ENCODE results near the gene MYOM3.

MYOM3 gene

DNA sequence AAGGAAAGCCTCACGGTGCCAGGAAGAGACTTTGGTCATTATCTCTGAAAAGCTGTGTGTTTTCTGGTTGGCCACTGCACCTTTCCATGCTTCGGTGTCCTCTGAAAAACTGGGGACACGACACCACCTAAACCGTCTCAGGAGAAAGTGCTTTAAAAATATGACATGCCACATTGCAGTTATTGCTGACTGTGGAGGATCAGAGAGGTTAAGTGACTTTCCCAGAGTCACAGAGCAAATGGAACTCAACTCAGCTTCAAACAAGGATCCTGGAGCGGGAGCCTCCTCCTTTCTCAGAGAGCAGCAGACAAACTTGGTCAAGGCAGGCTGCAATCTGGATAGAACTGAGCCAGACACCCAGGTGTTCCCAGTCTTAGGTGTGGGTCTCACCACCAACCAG, 13.8 kb downstream of the MYOM3 start:
- DNase-seq (ENCODE audit: low read depth): no peak
- in situ Hi-C loops (cut with HindIII; ENCODE audit: low sequenced_read_pairs): no loop called here
- TF ChIP-seq, protein P1, sequence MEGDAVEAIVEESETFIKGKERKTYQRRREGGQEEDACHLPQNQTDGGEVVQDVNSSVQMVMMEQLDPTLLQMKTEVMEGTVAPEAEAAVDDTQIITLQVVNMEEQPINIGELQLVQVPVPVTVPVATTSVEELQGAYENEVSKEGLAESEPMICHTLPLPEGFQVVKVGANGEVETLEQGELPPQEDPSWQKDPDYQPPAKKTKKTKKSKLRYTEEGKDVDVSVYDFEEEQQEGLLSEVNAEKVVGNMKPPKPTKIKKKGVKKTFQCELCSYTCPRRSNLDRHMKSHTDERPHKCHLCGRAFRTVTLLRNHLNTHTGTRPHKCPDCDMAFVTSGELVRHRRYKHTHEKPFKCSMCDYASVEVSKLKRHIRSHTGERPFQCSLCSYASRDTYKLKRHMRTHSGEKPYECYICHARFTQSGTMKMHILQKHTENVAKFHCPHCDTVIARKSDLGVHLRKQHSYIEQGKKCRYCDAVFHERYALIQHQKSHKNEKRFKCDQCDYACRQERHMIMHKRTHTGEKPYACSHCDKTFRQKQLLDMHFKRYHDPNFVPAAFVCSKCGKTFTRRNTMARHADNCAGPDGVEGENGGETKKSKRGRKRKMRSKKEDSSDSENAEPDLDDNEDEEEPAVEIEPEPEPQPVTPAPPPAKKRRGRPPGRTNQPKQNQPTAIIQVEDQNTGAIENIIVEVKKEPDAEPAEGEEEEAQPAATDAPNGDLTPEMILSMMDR (IDR thresholded peaks at IDR 0.05; ENCODE audit: low read depth, low read length, missing control alignments): no peak
- no peak overlapping the region for H3K4me3 ChIP-seq (ENCODE audit: low read depth, low read length)

DNA sequence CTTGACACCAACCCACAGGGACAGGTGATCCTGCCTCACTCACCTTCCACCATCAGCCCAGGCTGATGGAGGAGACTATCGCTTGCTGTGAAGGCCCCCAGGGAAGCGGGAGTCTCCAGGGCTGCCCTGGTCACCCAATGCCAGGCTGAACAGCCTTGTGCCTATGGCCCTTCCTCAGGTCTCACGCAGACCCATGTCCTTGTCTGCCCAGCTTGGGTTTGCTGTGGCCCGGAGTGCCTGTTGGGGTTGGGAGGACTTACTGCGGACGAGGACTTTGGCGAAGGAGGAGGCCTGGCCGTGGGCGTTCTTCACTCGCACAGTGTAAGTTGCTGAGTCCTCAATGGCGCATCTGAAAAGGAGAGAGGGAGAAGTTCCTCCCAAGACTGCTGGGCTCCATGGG, 14.3 kb downstream of the MYOM3 start:
- H3K4me3 ChIP-seq (ENCODE audit: low read depth, low read length): no peak overlapping the region
- no peak for DNase-seq (ENCODE audit: low read depth)
- in situ Hi-C loops (cut with HindIII; ENCODE audit: low sequenced_read_pairs): no loop called here
- TF ChIP-seq, protein P1 (IDR thresholded peaks at IDR 0.05; ENCODE audit: low read depth, low read length, missing control alignments): no peak

DNA sequence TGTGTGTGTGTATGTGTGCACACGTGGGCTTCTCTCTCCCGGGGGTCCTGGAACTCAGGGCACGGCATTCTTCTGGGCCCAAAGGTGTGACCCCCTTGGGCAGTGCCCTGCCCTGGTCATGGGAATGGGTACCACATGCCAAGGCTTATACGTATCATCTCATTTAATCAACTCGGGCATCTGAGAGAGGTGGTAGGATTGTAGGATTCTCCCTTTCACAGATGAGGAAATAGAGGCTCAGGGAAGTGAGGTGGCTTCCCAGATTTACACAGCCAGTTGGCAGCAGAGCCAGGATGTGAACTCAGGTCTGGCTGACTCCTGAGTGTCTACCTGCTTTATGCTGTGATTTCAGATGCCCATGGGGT, 15.2 kb downstream of the MYOM3 start:
- no peak overlapping the region for H3K4me3 ChIP-seq (ENCODE audit: low read depth, low read length)
- DNase-seq (ENCODE audit: low read depth): no peak
- in situ Hi-C loops (cut with HindIII; ENCODE audit: low sequenced_read_pairs): no loop called here
- TF ChIP-seq, protein P1 (IDR thresholded peaks at IDR 0.05; ENCODE audit: low read depth, low read length, missing control alignments): no peak

DNA sequence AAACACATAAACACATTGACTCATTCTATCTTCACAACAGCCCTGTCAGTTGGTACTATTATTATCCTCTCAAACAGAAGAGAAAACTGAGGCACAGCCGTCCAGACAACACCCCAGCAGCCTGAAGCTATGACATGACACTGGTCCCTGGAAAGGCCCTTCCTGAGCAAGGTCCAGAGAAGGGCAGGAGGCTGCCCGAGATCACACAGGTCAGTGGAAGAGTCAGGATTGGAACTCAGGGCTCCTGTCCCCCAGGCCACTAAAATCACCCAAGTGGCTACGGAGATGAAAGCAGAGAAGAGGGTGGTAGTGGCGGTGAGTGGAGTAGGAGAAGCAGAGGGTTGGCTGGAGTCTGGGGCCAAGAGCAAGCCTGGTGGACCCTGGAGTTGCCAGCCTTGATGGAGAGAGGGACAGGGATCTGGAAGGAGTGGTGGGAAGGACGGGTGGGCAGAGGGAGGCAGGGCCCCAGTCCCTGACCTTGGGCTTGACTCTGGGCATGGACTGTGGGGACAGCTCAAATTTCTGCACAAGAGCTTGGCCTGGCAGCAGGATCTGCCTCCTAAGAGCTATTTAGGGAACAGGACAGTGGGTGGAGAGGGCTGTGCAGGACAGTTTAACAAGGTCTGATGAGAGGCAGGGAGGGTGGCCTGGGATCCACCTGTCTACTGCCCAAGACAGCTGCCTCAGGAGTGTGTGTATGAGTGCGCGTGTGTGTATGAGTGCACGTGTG, 15.8 kb downstream of the MYOM3 start:
- DNase-seq (ENCODE audit: low read depth): no peak
- no peak overlapping the region for H3K4me3 ChIP-seq (ENCODE audit: low read depth, low read length)
- TF ChIP-seq, protein P1 (IDR thresholded peaks at IDR 0.05; ENCODE audit: low read depth, low read length, missing control alignments): no peak
- in situ Hi-C loops (cut with HindIII; ENCODE audit: low sequenced_read_pairs): no loop called here

DNA sequence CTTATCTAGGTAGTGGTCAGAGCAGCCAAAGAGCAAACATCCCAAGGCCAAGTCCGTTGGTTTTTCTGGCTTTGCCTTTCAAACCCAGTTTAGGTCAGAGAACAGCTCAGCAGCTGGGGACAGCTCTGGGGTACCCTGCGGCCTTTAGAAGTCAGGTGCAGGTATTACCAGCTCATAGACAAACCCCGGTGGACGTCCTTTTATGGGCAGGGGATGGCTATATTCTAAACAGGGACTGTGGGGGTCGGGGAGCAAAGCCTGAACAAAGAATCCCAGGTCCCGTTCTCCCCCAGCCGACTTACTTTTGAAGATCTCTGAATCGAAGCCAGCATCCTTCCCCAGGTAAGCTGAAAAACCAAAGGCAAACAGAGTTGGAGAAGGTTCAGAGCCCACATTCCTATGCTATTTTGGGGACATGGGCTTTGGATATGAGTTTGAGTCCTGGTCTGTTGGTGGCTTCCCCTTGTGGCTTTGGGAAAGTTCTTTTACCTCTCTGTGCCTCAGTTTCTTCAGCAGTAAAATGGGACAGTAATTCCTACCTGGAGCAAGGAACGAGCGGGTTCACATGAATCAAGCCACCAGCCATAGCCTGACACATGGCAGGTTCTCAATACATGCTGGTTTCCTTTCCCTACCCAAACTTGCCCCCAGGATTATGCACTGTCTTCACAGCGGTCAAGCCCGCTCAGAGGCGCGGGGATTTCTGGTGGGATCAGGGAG, 16.6 kb downstream of the MYOM3 start:
- no peak for DNase-seq (ENCODE audit: low read depth)
- in situ Hi-C loops (cut with HindIII; ENCODE audit: low sequenced_read_pairs): no loop called here
- no peak overlapping the region for H3K4me3 ChIP-seq (ENCODE audit: low read depth, low read length)
- TF ChIP-seq, protein P1 (IDR thresholded peaks at IDR 0.05; ENCODE audit: low read depth, low read length, missing control alignments): no peak

DNA sequence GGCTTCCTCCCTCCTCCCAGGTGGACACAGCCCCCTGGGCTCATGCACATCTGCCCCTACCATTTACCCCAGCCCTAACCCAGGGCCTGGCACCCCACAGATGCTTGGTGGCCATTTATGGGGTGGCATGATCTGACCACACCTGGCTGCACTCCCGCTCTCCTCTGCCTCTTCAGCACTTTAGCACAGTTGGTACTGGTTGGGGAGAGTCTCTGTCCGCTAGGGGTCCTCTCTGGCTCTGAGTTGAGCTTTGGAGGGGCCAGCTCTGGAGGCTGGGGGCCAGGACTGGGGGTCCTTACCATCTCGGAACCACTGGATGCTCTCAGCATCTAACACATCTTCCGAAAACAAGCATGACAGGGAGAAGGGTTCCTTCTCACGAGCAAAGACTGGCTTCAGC, 17.4 kb downstream of the MYOM3 start:
- H3K4me3 ChIP-seq (ENCODE audit: low read depth, low read length): no peak overlapping the region
- in situ Hi-C loops (cut with HindIII; ENCODE audit: low sequenced_read_pairs): no loop called here
- TF ChIP-seq, protein P1 (IDR thresholded peaks at IDR 0.05; ENCODE audit: low read depth, low read length, missing control alignments): no peak
- DNase-seq (ENCODE audit: low read depth): no peak
